NCI-H345 treated with DMSO at 0.1 percent for 48 hours (cell line): ENCODE data around the gene NOC2L.
"Not testable (repeated sequence)": the region's sequence is repeated elsewhere in the genome, so short reads cannot be mapped to it uniquely, and the experiment has no call there.

Experiments
- DNase-seq: peaks from one replicate; lab custom pipeline; 2025; ENCODE audit not compliant: unreplicated experiment; lab: John Stamatoyannopoulos, UW

Gene NOC2L

DNA sequence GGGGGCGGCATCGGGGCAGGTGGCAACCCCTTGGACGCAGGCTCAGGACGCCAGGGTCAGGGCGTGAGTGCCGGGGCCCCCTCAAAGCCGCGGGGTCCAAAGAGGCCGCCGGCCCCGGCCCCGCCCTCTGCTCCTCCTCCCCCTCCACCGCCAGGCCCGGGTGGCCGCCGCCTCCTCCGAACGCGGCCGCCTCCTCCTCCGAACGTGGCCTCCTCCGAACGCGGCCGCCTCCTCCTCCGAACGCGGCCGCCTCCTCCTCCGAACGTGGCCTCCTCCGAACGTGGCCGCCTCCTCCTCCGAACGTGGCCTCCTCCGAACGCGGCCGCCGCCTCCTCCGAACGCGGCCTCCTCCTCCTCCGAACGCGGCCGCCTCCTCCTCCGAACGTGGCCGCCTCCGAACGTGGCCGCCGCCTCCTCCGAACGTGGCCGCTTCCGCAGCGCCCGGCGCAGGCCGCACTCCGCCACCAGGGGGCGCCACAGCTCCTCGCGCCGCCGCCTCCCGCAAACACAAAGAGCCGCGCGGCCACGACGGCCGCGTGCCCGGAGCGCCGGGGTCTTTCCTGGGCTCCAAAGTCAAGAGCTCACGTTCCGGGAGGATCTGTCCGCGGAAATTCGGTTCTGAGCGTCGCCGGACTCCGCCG lies 54.6 kb downstream of the NOC2L start:
- peak; percentile 60 for DNase-seq

DNA sequence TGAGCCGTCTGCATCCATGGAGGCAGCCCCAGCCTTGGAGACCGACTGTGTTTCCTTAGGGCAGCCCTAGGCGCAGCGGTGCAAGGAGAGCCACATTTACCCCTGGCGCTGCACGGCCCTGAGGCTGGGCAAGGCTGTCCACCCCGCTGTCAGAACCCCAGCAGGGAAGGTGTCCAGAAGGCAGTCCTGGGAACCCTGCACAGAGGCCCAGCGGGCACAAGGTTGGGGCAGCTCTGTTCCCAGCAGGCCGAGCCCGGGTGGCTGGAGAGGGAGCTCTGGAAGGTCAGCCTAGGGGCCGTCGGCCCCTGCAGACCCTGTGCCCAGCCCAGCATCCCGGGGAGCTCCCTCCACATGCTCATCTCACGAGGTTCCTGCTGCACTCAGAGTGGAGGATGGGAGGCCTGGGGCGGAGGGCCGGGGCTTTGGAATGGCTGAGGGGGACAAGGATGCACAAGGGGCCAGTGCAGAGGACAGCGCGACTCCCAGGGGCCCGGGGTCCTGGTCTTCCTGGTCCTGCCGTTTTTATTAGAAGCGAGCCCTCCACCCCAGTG lies 55.3 kb downstream of the NOC2L start:
- no peak for DNase-seq

DNA sequence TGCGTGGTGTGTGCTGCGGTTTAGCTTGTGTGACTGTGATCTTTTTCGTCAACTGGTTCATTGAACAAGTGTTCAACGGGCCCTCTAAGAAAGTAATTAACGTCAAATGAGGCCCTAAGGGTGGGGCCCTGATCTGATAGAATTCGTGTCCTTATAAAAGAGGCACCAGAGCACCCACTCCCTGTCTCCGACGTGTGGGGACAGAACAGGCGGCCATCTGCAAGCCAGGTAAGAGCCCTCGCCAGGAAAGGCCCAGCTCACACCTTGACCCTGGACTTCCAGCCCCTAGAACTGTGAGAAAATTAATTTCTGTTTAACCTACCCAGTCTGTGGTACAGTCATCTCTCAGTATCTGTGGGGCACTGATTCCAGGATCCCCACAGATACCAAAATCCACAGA lies 55.8 kb downstream of the NOC2L start:
- DNase-seq = no peak

DNA sequence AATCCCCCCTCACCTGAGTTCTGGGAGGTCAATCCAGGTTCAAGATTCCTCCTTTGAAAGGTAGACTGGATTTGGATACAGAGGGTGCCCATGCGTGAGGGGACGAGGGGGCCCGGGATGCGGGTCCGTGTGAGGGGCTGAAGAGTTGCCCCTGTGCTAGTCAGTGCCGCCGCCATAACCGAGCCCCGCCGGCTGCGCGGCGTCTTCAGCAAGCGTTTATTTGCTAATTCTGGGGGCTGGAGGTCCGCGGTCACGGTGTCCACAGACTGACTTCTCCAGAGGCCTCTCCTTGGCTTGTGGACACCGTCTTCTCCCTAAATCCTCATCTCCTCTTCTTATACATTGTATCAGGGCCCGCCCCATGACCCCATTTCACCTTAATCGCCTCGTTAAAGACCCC lies 56.3 kb downstream of the NOC2L start:
- no peak for DNase-seq

DNA sequence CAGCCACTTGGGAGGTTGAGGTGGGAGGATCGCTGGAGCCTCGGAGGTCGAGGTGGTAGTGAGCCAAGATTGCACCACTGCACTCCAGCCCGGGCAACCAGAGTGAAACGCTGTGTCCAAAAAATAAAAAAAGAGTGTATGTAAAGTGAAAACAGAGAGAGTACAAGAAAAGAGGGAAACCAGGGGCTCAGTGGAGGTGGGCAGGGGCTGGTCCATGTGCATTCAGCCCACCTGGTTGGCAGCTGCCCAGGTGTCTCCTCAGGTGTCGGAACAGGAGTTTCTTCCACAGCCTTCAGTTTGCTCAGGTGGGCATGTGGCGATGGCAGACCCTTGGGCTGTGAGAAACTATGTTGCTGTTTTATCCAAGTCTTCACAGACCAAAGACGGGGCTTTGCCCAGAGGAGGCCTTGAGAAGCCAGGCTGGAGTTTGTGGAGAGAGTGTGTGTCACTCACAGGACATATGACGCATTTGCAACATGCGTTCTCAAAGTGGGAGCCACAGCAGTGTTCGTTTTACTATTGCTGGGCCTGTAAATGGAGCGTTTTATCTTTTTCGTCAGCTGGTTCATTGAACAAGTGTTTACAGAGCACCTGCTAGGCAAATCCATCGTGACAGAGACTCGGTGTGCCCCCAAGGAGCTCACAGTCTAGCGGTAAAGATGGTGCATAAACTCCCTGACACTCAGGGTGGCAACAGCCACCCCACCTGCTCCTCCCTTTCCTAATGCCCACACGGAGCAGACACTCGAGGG lies 57.8 kb downstream of the NOC2L start:
- no peak for DNase-seq

DNA sequence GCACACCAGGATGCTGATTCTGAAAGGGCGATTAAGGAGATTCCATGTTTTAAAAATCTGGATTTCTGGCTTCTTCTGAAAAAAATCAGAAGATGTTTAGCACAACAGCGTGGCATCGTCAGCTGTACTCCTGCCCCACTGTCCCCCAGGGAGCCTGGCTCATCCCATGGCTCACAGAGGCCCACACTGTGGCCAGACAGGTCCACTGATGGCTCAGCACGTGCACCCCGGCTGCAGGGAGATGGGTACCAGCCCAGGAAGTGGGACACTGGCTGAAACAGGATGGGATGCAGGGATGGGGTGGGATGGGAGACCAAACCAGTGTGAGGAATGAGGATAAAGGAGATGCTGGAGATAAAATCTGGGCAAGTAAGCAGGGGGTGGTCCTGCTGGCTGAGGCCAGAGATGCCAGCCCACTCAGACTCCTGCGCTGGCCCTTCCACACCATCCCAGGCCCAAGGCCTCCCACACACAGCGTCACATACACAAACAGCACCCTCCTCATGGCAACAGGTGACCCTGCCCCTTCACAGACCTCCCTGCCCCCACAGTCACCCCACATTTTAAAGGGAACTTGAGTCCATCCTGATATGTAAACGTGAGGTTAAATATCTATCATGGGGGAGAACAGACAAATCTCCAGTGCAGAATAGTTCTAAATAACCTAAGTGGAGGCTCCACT lies 59.3 kb downstream of the NOC2L start:
- DNase-seq = no peak

DNA sequence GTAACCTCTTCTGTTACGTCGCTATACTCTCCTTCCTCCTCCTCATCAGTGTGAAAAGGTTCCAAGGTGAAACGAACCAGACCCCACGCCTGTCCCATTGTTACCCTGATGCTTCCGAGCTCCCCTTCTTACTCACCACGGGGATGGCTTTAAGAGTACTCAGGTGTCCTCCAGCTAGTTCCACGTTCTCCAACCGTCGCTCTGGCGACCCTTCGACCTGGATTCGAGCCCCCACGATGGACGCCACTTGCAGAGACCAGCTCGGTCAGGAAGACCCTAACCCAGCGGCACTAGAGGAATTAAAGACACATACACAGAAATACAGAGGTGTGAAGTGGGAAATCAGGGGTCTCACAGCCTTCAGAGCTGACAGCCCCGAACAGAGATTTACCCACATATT lies 61.1 kb downstream of the NOC2L start:
- not testable (repeated sequence) for DNase-seq

DNA sequence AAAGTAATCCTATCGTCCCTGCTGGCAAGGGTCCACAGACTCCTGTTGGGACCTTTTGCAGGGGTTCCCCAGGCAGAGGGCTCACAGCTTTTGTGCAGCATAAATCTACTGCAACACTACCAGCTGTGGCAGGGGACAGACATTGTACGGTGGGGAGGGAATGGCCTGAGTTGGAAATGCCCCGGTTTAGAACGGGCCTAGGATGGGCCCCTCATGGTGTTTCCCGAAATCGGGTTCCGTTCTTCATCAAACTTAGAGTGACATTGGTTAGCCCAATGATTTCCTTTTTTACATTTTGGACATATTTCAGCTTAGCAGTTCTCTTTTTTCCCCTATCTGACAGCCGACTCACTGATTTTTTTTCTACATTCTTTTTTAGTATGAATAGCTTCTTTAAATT lies 61.8 kb downstream of the NOC2L start:
- DNase-seq = no peak
